HG03135 (cell line): ENCODE measurements around the gene TXNL1.
"Not testable (repeated sequence)": the region's sequence is repeated elsewhere in the genome, so short reads cannot be mapped to it uniquely, and the experiment has no call there.

Source experiments
- ATAC-seq: cut with Tn5 transposase; IDR thresholded peaks from one replicate; pipeline ENCODE4 v1.9.1; 2021; ENCODE audit warnings: mild to moderate bottlenecking, moderate library complexity; ENCODE audit not compliant: unreplicated experiment

TXNL1 gene

DNA sequence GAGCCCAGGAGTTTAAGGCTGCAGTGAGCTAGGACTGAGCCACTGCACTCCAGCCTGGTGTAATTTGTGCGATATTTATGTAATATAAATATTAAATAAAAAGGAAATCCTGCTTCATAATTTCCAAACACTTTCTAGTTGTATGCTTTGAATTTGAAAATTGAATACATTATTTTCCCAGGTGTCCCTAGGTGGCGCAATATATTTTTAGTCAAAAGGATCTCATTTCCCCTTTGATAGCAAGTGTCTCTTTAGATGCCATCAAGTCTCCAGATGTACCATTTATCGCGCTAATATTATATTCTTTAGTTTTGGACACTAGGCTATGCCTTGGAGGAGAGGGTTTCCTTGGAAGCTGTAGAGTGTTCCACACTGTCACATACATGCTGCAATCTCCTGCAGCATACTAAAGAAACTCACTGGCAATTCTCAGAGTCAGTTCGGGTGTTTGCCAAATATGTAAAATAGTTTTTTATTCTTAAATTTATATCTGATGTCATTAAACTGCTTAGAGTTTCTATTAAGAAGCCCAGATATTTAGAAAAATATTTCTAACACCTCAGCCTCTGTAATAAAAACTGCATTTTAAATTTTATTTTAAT is 7.1 kb upstream of the TXNL1 start:
- no peak for ATAC-seq

- no peak for ATAC-seq
These were observed 5.0 kb upstream of the TXNL1 start for GRCh38 chr18:56643381-56643780.

- ATAC-seq: no peak
These were observed 3.4 kb upstream of the TXNL1 start for GRCh38 chr18:56641714-56642337.

- no peak for ATAC-seq
These were observed 1.2 kb upstream of the TXNL1 start for GRCh38 chr18:56639571-56639970.

GRCh38 chr18:56639104-56639381 is 651 bp upstream of the TXNL1 start:
- no peak for ATAC-seq

DNA sequence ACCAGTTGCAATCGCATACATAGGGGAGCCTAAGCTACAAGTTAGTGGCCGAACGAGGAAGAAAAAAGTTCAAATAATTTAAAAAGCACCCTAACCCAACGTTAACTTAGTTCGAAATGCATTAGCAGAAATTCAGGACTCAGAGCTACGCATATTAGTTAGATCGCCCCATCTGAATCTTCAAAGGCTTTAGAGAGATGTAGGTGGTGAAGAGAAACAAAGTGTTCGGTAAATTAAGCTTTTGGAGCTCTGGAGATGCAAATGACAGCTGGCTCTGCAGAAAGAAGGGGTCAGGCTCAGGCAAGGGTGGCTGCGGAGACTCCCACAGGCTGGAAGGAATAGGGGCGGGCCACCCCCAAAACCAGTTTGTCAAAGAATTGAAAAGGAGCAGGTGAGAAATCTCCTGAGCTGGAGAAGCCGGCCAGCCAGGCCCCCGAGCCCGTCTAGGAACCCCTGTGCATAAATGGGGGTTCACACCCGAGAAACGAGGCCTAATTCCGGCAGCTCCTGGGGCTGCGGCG is 621 bp downstream of the TXNL1 start:
- peak; percentile 9 for ATAC-seq

DNA sequence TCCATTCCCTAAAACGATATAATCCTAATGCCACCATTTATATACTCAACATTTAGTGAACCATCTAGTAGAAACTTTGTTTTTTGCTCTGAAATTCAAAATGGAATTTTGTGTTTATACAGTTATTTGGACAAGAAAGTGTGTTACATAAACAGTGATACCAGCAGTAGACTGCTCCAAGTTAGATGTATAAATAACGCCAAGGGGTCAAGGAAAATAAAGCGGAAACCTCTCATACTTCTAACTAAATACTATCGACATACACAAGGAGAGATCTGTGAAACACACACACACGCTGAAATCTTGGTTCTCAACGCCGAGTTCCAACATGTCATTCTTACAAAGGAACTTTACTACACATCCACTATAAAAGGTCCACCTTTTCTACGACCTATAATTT is 1.2 kb downstream of the TXNL1 start:
- ATAC-seq: no peak

DNA sequence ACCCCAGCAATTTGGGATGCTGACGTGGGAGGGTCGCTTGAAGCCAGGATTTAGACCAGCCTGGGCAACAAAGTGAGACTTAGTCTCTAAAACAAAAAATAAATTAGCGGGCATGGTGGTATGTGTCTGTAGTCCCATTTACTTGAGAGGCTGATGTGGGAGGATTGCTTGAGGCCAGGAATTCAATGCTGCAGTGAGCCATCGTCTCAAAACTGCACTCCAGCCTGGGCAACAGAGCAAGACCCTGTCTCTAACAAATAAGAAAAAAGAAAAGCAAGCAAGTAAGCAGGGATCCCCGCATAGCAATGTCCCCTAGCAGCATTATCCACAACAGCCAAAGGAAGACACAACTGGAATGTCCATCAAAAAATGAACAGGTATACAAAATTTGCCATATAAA is 3.4 kb downstream of the TXNL1 start:
- no peak for ATAC-seq

GRCh38 chr18:56632070-56633022 is 6.0 kb downstream of the TXNL1 start:
- ATAC-seq: no peak

DNA sequence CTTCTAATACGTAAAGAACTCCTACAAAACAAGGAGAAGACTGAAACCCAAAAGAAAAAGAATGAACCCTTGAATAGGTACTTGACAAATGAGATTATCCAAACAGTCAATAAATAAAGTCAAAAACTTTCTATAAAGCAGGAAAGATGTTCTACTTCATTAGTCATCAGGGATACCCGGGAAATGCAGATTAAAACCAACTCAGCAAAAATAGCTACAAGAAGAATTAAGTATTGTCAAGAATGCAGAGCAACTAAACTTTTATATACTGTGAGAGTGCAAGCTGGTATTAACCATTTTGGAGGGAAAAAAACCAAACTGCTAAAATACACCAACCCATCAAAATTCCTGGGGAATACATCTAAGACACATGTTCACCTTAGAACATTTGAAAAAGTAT is 10.4 kb downstream of the TXNL1 start:
- ATAC-seq: no peak

DNA sequence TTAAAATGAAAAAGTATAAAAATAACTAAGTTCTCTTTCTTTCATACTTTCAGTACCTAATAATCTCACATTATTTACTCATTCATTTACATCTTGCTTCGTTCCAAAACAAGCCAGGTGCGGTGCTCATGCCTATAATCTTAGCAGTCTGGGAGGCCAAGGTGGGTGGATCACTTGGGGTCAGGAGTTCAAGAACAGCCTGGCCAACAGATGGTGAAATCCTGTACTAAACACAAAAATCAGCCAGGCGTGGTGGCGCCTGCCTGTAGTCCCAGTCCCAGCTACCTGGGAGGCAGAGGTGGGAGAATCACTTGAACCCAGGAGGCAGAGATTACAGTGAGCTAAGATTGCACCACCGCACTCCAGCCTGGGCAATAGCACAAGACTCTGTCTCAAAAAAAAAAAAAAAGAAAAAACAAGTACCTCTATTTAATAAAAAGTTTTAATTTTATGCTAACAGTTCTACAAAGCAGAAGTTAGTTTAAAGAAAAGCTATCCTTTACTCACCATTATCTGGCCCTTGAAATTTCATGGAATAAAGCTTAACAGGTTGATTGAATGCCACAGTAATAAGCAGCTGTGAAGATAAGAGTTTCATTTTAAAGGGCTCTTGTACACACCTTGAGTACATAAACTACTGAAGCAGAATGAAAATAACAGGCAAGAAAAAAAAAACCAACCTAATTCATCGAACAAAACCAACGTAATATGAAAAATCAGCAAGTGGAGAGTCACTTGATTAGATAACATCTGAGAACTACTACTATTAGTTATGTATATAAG is 22.5 kb downstream of the TXNL1 start:
- no peak for ATAC-seq

GRCh38 chr18:56606618-56607017 is 31.8 kb downstream of the TXNL1 start:
- no peak for ATAC-seq

DNA sequence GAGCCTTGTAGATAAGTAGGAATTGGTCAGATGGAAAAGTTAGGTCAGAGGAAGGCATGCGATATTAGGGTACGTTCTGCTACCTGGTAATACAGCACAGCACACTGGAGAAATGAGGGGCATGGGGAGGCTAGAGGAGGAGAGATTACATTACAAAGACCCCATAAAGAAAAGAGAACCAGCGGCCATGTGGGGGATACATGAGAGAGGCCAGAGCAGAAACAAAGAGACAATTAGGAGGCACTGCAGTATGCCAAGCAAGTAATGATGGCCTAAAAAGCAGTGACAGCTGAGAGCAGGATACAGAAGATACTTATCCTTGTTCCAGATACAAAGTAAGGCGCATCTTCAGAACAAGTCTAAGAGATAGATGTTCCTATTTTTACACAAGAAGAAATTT is 40.0 kb downstream of the TXNL1 start:
- no peak for ATAC-seq

- ATAC-seq: no peak
These were observed 44.5 kb downstream of the TXNL1 start for GRCh38 chr18:56593906-56594305.

- no peak for ATAC-seq
These were observed 58.4 kb downstream of the TXNL1 start for GRCh38 chr18:56580026-56580425.

DNA sequence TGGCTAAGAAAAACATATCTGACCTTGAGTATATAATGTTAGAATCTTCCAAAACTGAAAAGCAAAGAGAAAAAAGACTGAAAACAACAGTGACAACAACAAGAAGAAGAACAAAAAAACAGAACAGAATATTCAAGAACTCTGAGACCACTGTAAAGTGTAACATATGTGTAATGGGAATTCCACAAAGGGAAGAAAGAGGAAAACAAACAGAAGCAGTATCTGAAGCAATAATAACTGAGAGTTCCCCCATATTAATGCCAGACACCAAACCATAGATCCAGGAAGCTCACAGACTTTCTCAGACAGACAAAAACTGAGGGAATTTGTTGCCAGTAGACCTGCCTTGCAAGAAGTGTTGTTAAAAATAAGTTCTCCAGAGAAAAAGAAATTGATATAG is 58.9 kb downstream of the TXNL1 start:
- no peak for ATAC-seq

- no peak for ATAC-seq
These were observed 61.4 kb downstream of the TXNL1 start for GRCh38 chr18:56576826-56577573.

DNA sequence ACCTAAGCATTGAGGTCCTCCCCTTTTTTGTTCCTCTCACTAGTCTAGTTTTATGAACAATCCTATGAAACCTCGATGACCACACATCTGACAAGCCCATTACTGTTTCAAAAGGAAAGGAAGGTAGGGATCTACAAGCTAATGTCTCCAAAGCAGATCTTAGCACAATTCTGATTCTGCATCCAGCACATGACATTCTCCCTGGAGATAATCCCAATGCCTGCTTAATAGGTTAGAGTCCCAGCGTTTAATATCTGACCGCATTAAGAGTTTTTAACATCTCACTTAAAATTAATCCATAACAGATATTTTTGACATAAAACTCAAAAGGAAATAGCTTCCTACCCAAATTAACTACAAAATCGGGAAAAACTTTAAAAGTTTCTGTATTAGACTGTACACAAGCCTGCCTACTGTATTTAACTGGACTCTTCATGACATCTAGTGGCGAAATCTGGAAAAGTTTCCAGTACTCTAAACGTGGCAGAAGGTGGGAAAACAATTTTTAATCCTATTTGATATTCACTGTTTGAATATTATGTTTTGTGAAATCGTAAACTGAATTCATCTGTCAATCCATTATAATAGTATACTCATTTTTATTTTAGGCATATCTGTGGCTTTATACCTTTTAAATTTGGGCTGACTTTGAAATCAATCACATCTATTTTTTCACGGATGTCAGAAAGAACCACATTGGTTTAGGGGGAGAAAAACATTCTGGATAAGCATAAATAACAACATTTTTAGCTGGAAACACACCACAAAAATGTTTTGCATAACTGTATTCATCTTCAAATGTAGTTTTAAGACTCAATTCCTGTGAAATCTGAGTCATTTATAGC is 62.4 kb downstream of the TXNL1 start:
- ATAC-seq: peak; percentile 71

DNA sequence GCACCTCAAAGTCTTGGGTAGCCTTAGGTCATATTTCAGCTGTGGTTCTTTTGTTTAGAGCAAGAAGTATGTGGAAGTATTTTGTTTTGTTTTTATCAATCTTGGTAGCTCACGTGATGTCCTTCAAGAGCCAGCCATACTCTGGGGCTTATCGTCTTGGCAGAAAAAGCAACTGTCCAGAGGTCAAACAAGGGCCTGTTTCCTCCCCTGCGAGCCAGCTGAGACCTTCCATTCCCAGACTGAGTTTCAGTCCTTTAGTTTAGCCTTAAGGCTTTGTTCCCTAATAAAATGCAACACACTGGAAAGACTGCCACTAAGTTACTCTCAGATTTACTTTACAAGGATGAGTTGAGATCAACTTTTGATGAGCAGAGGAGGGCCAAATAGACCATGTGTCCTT is 63.5 kb downstream of the TXNL1 start:
- ATAC-seq: no peak

GRCh38 chr18:56572267-56572666 is 66.1 kb downstream of the TXNL1 start:
- not testable (repeated sequence) for ATAC-seq
